HG03457 (cell line): ENCODE data around the gene ASTN2.

Experiments used
- ATAC-seq: cut with Tn5 transposase; IDR thresholded peaks from one replicate; pipeline ENCODE4 v1.9.1; 2021; ENCODE audit warnings: moderate number of reproducible peaks; ENCODE audit not compliant: unreplicated experiment

Gene ASTN2

GRCh38 chr9:117184173-117184572, 230.7 kb downstream of the ASTN2 start:
- ATAC-seq = no peak

- ATAC-seq = no peak
These were observed 232.8 kb downstream of the ASTN2 start for GRCh38 chr9:117182046-117182445.

GRCh38 chr9:117180896-117181445, 233.9 kb downstream of the ASTN2 start:
- no peak for ATAC-seq

- ATAC-seq = no peak
These were observed 236.1 kb downstream of the ASTN2 start for GRCh38 chr9:117178596-117179375.

GRCh38 chr9:117170567-117170966, 244.3 kb downstream of the ASTN2 start:
- ATAC-seq = no peak

- no peak for ATAC-seq
These were observed 245.7 kb downstream of the ASTN2 start for GRCh38 chr9:117169089-117169621.

GRCh38 chr9:117164512-117164911, 250.3 kb downstream of the ASTN2 start:
- no peak for ATAC-seq

GRCh38 chr9:117160254-117160653, 254.6 kb downstream of the ASTN2 start:
- ATAC-seq = no peak

GRCh38 chr9:117156771-117157535, 257.9 kb downstream of the ASTN2 start:
- no peak for ATAC-seq

- ATAC-seq = no peak
These were observed 258.6 kb downstream of the ASTN2 start for GRCh38 chr9:117156144-117156688.

GRCh38 chr9:117153021-117153420, 261.8 kb downstream of the ASTN2 start:
- ATAC-seq = no peak

GRCh38 chr9:117151716-117152115, 263.1 kb downstream of the ASTN2 start:
- ATAC-seq = no peak

GRCh38 chr9:117149996-117150395, 264.9 kb downstream of the ASTN2 start:
- ATAC-seq = no peak

- no peak for ATAC-seq
These were observed 268.9 kb downstream of the ASTN2 start for GRCh38 chr9:117145811-117146490.

- ATAC-seq = no peak
These were observed 269.8 kb downstream of the ASTN2 start for GRCh38 chr9:117145081-117145480.

GRCh38 chr9:117138231-117138630, 276.6 kb downstream of the ASTN2 start:
- ATAC-seq = no peak

- ATAC-seq = no peak
These were observed 278.4 kb downstream of the ASTN2 start for GRCh38 chr9:117136461-117136860.

GRCh38 chr9:117135501-117136098, 279.3 kb downstream of the ASTN2 start:
- ATAC-seq = no peak

- ATAC-seq = no peak
These were observed 279.9 kb downstream of the ASTN2 start for GRCh38 chr9:117134826-117135500.

GRCh38 chr9:117126871-117127270, 288.0 kb downstream of the ASTN2 start:
- no peak for ATAC-seq
